ENCODE results near the gene TAF12.
"Not testable (repeated sequence)": the region's sequence is repeated elsewhere in the genome, so short reads cannot be mapped to it uniquely, and the experiment has no call there.

TAF12 gene, protein sequence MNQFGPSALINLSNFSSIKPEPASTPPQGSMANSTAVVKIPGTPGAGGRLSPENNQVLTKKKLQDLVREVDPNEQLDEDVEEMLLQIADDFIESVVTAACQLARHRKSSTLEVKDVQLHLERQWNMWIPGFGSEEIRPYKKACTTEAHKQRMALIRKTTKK

GRCh38 chr1:28642847-28643635 is at the start of gene TAF12:
Gene TAF12, minus strand, starts transcription at chr1:28643067. Its CDS starts 20,986 bp downstream, at chr1:28622081.
- peak; percentile 81 for DNase-seq (ENCODE audit: low read depth)

DNA sequence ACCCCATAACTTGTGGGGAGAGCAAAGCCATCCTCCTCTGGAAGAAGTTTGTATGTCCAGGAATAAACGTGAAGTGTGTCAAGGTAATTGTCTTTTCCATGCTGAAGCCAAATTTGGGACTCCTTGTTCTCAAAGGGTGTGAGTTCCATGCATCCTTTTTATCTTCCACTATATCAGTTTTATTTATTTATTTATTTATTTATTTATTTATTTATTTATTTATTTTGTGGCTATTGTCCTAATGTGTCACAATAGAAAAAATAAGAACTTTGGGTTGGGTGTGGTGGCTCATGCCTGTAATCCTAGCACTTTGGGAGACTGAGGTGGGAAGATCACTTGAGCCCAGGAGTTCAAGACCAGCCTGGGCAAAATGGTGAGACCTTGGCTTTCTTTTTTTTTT is 48.8 kb upstream of the TAF12 start:
- DNase-seq (ENCODE audit: low read depth) = not testable (repeated sequence)

GRCh38 chr1:28684937-28685336 is 42.1 kb upstream of the TAF12 start:
- DNase-seq (ENCODE audit: low read depth) = no peak

DNA sequence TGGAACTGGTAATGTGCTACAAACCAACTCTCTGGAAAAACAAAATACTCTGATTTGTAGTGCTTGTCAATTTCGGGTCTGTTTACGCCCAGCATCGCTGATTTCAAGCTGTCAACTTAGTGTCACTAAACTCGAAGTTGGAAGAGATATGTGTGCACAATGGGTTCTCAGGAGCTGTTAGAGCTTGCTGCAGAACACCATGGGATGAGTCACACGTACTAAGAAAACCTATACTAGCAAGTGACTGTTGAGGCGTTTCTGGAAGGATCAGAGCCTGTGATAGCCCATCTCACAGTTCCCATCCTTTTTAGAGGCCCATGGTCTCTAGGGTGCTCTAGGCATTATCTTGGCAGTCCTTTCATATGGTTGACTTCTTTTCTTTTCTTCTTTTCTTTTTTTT is 40.0 kb upstream of the TAF12 start:
- DNase-seq (ENCODE audit: low read depth) = no peak

DNA sequence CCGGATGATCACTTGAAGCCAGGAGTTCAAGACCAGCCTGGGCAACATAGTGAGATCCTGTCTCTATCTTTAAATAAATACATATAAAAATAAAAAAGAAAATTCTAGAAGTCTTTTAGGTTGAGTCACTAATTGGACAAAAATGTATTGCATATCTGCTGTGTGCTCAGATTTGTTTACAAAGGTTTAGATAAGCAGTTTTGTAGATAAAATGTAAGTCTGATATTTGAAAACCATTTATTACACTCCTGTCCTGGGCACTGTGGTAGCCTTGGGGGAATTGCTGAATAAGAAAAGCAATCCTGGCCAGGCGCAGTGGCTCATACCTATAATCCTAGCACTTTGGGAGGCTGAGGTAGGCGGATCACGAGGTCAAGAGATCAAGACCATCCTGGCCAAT is 37.3 kb upstream of the TAF12 start:
- no peak for DNase-seq (ENCODE audit: low read depth)

- DNase-seq (ENCODE audit: low read depth) = no peak
Observed at GRCh38 chr1:28675924-28676257, 33.0 kb upstream of the TAF12 start.

- DNase-seq (ENCODE audit: low read depth) = not testable (repeated sequence)
Observed at GRCh38 chr1:28672971-28673370, 30.1 kb upstream of the TAF12 start.

- DNase-seq (ENCODE audit: low read depth) = no peak
Observed at GRCh38 chr1:28671254-28671780, 28.4 kb upstream of the TAF12 start.

DNA sequence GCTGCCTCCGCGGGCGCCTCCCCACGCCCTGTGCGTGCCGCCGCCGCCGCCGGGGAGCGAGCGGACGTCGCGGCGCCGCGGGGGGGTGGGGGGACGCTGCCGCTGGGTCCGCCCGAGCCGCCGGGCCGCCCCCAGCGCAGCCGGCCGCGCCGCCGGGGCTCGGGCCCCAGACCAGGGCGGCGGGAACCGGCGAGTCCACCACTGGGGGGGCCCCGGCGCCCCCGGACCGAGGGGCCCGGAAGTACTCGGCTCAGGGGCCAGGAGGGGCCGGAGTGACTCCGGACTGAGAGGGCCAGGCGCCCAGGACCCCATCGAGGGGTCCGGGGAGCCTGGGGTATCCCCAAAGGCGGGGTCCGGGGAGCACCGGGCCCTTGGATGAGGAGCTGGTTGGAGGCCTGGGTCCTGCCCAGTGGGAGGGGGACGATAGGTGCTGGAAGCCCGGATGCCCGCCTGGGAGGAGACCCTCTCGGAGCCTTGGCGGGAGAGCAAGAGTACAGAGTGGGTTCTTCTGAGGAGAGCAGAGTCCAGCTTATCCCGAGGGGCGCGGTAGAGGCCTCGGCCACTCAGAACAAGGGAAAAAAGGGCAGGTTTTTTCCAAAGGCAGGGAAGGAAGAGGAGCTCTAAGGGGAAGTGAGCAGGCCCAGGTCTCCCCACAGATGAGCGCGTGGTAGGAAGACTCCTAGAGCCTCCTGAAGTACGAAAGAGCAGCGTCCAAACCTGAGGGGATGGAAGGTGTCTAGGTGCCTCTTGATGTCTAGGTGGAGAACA is 26.3 kb upstream of the TAF12 start:
- peak; percentile 25 for DNase-seq (ENCODE audit: low read depth)

DNA sequence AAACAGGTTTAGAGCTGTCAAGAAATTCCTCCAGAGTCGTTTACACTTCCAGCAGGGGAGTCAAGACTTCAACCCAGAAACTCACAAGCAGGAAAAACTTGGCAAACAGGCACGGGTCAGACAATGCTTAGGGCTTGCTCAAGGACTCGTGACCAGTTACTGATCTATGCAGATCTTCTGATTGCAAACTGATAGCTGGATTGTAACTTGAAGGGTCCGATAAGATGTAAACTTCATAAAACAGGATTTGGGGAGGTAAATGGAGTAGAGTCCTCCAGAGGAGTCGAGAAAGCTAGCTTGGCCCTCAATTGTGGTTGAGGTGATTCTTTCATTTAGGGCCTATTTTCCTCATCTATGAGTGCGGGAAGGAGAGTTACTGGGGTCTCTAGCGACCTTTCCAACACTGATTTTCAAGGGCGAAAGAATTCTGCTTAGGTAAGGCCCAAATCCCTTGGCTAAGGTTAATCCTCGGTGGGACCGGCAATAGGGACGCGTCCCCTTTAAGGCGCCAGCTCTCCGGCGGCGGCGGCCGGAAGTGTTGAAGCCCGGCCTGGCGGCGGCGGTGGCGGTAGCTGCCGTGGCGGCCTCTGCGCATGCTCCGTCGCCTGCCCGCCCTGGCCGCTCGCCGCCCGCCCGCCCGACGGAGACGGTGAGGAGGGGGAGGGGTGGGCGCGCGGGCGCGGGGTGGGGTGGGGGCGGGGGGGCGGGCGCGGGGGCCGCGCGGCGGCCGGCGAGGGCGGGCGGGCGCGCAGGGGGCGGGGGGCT is 25.5 kb upstream of the TAF12 start, which contains the start of gene GMEB1:
TSS of gene GMEB1 (plus strand) at position 594 of the 765 bp plus-strand sequence. CDS start 14,829 bp downstream, outside the sequence.
- peak; percentile 62 for DNase-seq (ENCODE audit: low read depth)

DNA sequence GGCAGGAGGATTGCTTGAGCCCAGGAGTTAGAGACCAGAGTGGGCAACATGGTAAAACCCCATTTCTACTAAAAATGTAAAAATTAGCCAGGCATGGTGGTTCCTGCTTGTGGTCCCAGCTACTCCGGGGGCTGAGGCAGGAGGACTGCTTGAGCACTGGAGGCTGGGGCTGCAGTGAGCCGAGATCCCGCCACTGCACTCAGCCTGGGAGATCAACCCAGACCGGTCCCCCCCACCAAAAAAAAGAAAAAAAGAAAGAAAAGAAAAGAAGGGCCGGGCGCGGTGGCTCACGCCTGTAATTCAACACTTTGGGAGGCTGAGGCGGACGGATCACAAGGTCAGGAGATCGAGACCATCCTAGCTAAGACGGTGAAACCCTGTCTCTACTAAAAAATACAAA is 23.9 kb upstream of the TAF12 start:
- DNase-seq (ENCODE audit: low read depth) = no peak

- no peak for DNase-seq (ENCODE audit: low read depth)
Observed at GRCh38 chr1:28663871-28664470, 21.1 kb upstream of the TAF12 start.

GRCh38 chr1:28656335-28656734 is 13.5 kb upstream of the TAF12 start:
- DNase-seq (ENCODE audit: low read depth) = no peak

DNA sequence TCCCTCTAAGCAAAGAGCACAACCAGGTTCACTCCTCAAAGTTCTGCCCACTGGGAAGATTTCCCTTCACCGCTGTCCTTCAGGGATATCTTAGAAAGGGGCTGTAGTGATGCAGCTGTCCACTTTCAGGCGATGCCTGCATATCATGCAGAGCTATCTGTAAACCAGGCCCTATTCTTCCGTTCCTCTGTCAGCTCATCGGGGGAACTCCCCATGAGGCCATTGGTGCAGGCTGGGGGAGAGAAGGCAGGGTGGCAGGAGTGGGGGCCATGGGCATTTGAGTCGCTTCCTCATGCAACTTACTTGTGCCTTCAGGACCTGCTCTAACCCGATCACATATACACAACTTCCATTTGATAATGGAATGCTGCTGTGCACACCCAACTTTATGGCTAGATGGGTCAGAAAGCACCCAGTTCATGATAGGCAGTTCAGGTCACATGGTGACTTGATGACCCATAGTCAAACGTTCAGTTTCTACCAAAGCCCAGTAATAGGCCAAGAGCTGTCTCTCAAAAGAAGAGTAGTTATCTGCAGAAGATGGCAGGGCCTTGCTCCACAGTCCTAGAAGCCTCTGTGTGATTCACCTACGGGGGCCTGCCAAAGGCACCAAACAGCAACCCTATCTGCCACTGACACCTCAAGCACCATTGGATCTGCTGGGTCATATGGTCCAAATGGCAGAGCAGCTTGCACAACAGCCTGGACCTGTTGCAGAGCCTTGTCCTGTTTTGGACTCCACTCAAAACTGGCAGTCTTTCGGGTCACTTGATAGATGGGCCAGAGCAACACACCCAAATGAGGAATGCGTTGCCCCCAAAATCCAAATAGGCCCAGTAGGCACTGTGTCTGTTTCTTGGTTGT is 12.8 kb upstream of the TAF12 start:
- DNase-seq (ENCODE audit: low read depth) = not testable (repeated sequence)

DNA sequence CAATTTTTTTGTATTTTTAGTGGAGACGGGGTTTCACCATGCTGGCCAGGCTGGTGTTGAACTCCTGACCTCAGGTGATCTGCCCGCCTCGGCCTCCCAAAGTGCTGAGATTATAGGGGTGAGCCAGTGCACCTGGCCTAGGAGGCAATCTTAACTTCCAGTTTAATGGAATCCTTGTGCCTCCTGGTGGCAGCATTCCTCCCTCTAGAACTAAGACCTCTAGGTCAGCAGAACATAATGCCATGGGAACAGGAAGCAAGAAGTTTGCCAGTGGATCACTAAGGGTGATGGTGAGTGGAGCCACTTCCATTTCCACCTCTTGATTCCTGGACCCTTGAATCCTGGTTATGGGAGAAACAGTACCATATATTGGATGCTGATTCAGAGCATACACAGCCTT is 11.0 kb upstream of the TAF12 start:
- DNase-seq (ENCODE audit: low read depth) = not testable (repeated sequence)

- not testable (repeated sequence) for DNase-seq (ENCODE audit: low read depth)
Observed at GRCh38 chr1:28653063-28653462, 10.2 kb upstream of the TAF12 start.

DNA sequence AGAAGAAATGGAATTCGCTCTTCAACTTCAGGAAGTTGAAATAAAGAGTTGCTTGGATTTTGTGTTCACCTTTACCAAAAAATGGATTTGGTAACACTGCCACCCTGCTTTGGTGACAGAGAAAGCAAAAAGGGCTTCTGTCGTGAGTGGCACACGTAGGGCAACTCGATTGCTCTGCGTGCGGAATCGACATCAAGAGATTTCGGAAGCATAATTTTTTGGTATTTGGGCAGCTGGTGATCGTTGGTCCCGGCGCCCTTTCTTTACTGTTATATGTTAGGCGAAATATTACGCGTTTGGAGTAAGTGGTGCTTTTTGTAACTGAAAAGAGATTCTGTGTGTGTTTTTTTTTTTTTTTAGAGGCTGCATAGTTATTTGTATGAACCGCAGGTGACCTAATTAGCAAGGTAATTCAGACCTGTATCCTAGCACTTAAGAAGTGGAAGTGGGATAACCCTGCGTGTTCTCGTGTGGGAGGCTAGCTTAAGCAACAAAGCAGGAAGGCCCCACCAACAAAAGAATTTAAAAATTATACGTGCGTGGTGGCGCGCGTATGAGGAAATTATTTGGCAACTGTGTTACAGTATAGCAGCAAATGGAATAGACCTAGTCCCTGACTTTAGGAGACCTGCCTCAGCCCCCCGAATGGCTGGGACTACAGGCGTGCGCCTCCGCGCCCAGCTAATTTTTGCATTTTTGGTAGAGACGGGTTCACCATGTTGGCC is 5.8 kb upstream of the TAF12 start, which contains the start of gene RNU11:
TSS of gene RNU11 (plus strand) at position 127 of the 725 bp plus-strand sequence.
- peak; percentile 71 for DNase-seq (ENCODE audit: low read depth)

DNA sequence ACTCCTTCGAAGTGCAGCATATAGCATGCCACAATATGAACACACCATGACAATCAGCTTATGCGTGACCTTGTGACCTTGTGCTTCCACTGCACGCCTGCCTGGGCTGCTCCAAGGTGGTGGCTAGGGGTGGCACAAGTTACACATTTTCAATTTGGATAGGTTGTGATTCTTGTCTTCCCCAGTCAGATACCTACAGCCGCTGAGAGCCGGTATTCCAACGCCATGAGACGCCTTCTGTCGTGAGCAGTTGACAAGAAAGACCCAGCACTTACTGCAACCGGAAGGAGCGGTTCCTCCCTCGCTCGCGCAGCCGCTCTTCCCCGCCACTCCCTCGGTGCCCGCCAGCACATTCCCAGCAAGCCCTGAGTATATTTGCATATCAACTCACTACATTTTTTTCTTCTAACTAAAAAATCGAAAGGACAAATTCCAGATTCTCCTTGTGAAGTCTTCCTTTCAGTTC is 5.2 kb upstream of the TAF12 start:
- DNase-seq (ENCODE audit: low read depth) = peak; percentile 62

DNA sequence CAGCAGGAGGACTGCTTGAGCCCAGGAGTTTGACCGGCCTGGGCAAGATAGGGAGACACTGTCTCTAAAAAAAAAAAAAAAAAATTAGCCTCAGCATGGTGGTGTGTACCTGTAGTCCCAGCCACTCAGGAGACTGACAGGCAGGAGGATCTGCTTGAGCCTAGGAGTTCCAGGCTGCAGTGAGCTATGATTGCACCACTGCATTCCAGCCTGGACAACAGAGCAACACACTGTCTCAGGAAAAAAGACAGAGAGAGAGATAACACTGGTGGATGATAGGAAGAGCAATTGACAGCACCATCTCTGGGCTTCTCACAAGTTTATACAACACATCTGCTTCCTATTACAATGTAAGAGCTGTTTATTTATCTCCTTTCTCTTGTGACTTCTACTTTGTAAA is 3.2 kb upstream of the TAF12 start:
- DNase-seq (ENCODE audit: low read depth) = no peak

DNA sequence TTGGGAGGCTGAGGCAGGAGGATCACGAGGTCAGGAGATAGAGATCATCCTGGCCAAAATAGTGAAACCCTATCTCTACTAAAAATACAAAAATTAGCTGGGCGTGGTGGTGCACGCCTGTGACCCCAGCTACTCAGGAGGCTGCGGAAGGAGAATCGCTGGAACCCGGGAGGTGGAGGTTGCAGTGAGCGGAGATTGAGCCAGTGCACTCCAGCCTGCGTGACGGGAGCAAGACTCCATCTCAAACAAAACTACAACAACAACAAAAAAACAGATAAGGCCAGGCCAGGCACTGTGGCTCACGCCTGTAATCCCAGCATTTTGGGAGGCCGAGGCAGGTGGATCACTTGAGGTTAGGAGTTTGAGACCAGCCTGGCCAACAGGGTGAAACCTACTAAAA is 2.5 kb upstream of the TAF12 start:
- not testable (repeated sequence) for DNase-seq (ENCODE audit: low read depth)
